ENCODE results near the gene CRADD.
"Not testable (repeated sequence)": the region's sequence is repeated elsewhere in the genome, so short reads cannot be mapped to it uniquely, and the experiment has no call there.

The CRADD gene

GRCh38 chr12:93737457-93738198 lies 60.5 kb downstream of the CRADD start:
- no peak for DNase-seq (ENCODE audit: low spot score)

GRCh38 chr12:93738199-93739058 lies 61.3 kb downstream of the CRADD start:
- no peak for DNase-seq (ENCODE audit: low spot score)

- DNase-seq (ENCODE audit: low spot score) = no peak
These were observed 63.6 kb downstream of the CRADD start for GRCh38 chr12:93740751-93741150.

- DNase-seq (ENCODE audit: low spot score) = peak; percentile 16
These were observed 64.5 kb downstream of the CRADD start for GRCh38 chr12:93741659-93742109.

- peak; percentile 92 for DNase-seq (ENCODE audit: low spot score)
These were observed 65.1 kb downstream of the CRADD start for GRCh38 chr12:93742110-93742934.

- no peak for DNase-seq (ENCODE audit: low spot score)
These were observed 66.2 kb downstream of the CRADD start for GRCh38 chr12:93743229-93743998.

GRCh38 chr12:93743999-93744689 lies 67.0 kb downstream of the CRADD start:
- no peak for DNase-seq (ENCODE audit: low spot score)

- no peak for DNase-seq (ENCODE audit: low spot score)
These were observed 68.1 kb downstream of the CRADD start for GRCh38 chr12:93745286-93745685.

- DNase-seq (ENCODE audit: low spot score) = no peak
These were observed 69.5 kb downstream of the CRADD start for GRCh38 chr12:93746572-93747168.

- no peak for DNase-seq (ENCODE audit: low spot score)
These were observed 71.7 kb downstream of the CRADD start for GRCh38 chr12:93748672-93749383.

GRCh38 chr12:93749515-93749914 lies 72.3 kb downstream of the CRADD start:
- no peak for DNase-seq (ENCODE audit: low spot score)

GRCh38 chr12:93750056-93750455 lies 72.9 kb downstream of the CRADD start:
- DNase-seq (ENCODE audit: low spot score) = no peak

GRCh38 chr12:93751864-93752610 lies 74.9 kb downstream of the CRADD start:
- no peak for DNase-seq (ENCODE audit: low spot score)

GRCh38 chr12:93753285-93753684 lies 76.1 kb downstream of the CRADD start:
- DNase-seq (ENCODE audit: low spot score) = no peak

- no peak for DNase-seq (ENCODE audit: low spot score)
These were observed 76.8 kb downstream of the CRADD start for GRCh38 chr12:93753838-93754429.

GRCh38 chr12:93754859-93755258 lies 77.7 kb downstream of the CRADD start:
- not testable (repeated sequence) for DNase-seq (ENCODE audit: low spot score)

- no peak for DNase-seq (ENCODE audit: low spot score)
These were observed 79.1 kb downstream of the CRADD start for GRCh38 chr12:93756288-93756687.

GRCh38 chr12:93757792-93758694 lies 80.9 kb downstream of the CRADD start:
- DNase-seq (ENCODE audit: low spot score) = no peak
